ENCODE data around the gene DENND1A. TPM values are rescaled to one million over a fixed set of nuclear protein-coding genes. Genes with fewer than 3 reads are reported as not detected.
"Not testable (repeated sequence)": the region's sequence is repeated elsewhere in the genome, so short reads cannot be mapped to it uniquely, and the experiment has no call there.

Gene DENND1A
- total RNA-seq, 4 donors from 2014 or later, result 19.2 to 26.9 (median 24.0) TPM

DNA sequence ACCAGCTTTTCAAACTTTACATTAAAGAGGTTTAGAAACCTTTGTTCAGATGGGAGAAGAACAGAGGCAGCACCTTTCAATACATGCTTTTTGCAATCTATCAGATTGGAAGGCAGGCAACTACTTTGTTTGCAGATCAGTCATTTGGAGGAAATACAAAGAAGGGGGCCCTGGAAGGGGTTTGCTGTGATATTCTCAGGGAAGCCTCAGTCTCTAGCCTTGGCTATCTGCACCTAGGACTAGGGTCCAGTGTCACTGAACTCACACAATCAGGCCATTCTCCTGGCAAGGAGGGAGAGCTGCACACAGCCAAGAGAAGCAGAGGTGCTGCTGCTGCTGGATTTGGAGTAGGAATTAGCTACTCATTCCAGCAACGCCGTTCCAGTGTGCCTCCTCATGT lies 494.5 kb downstream of the DENND1A start:
- H3K4me1 ChIP-seq, result no peaks in the 10 kb centered on the region
- no peak for TF ChIP-seq EP300 (IDR thresholded peaks at IDR 0.05)
- TF ChIP-seq POLR2AphosphoS5 (IDR thresholded peaks at IDR 0.05), result no peak
- TF ChIP-seq CTCF (IDR thresholded peaks at IDR 0.05), result no peak
- no peak for TF ChIP-seq POLR2A (IDR thresholded peaks at IDR 0.05; ENCODE audit: low read depth)
- H3K27me3 ChIP-seq, result no peaks in the 10 kb centered on the region
- H3K36me3 ChIP-seq, result peaks cover 27 to 87% (median 70%) of the 10 kb centered on the region in 4 donors
- intact Hi-C loops (cut with DNase I), result no loop called here
- H3K9me3 ChIP-seq, result no peaks in the 10 kb centered on the region
- H3K4me3 ChIP-seq, result no peak overlapping the region
- H3K27ac ChIP-seq (replicated peaks in 1 of 4), result no peak overlapping the region
- 82% methylated on average over 2 of the region's 2 CpGs for WGBS
- DNase-seq (ENCODE audit: extremely low spot score), result no peak

DNA sequence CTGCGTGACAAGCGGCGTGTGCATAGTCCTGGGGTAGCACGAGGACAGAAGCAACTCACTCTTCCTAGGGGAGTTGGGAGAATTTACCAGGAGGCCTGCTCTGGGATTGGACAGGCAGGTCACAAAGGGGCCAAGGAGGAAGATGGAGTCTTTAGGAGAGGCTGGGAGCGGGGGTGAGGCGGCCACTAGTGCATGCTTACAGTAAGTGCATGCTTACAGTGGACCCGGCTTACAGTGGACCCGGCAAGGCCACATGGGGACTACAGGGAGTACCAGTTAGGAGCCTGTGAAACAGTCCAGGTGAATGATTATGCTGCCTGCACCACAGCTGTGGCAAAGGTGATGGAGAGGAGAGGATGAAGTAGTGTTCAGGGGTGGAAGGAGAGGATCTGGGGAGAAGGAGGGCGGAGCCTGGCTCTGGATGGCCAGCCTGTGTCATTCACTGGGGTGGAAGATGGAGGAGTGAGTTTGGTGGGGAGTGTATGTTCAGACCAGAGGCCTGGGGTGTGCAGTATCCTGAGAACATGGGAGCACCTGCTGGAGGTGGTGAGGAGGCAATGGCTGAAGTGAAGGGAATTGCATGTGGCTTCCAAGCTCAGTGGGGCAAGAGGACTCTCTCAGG lies 495.2 kb downstream of the DENND1A start:
- DNase-seq (ENCODE audit: extremely low spot score), result no peak
- no peak overlapping the region for H3K4me3 ChIP-seq
- intact Hi-C loops (cut with DNase I), result no loop called here
- H3K27me3 ChIP-seq, result no peaks in the 10 kb centered on the region
- no peak for TF ChIP-seq POLR2A (IDR thresholded peaks at IDR 0.05; ENCODE audit: low read depth)
- no peak for TF ChIP-seq POLR2AphosphoS5 (IDR thresholded peaks at IDR 0.05)
- no peak for TF ChIP-seq CTCF (IDR thresholded peaks at IDR 0.05)
- no peak for TF ChIP-seq EP300 (IDR thresholded peaks at IDR 0.05)
- no peak overlapping the region for H3K27ac ChIP-seq (replicated peaks in 1 of 4)
- WGBS, result 97% methylated on average over 9 of the region's 9 CpGs
- no peaks in the 10 kb centered on the region for H3K9me3 ChIP-seq
- H3K4me1 ChIP-seq, result no peaks in the 10 kb centered on the region
- H3K36me3 ChIP-seq, result peaks cover 27 to 84% (median 69%) of the 10 kb centered on the region in 4 donors

DNA sequence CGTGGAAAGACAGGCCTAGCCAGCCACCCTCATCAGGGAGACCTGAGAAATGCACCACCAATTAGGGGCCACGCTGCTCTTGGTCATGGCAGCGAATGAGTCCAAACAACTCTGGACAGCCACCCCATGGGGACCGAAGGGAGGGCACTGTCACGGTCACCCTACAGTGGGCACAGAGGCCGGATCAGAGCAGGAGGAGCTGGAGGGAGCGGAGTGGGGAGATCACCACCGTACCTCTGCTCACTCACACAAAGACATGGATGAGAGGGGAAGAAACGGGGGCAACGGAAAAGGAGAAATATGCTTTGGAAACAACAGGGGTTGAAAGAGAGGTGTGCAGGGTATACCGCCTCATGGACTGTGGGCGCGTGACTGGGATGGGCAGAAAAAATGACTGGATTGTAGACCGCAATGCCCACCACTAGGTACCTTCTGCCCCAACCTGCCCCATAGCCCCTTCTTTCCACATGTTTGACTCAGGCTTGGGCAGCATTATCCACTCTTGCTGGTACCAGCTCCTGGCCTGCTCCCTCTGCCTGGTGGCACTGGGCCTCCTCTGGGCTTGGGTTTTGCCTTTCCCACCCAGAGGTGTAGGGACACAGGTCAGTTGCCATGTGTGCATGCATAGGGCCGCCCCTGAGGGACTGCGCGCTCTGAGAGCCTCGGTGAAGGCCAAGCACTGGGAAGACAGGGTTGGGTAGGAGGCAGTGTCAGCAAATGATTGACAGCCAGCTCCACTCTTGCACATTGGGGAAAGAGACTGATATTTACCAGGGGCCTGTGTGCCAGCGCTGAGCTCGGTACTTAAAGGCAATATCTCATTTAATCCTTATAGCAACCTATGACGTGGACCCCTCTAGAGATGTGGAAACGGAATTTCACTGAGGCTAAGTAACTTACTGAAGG lies 497.3 kb downstream of the DENND1A start:
- no peaks in the 10 kb centered on the region for H3K27me3 ChIP-seq
- no peak overlapping the region for H3K4me3 ChIP-seq
- intact Hi-C loops (cut with DNase I), result no loop called here
- WGBS, result 98% methylated on average over 21 of the region's 22 CpGs
- TF ChIP-seq EP300 (IDR thresholded peaks at IDR 0.05) (no peak), POLR2A (IDR thresholded peaks at IDR 0.05; ENCODE audit: low read depth) (no peak), POLR2AphosphoS5 (IDR thresholded peaks at IDR 0.05) (no peak), CTCF (IDR thresholded peaks at IDR 0.05) (no peak)
- no peaks in the 10 kb centered on the region for H3K4me1 ChIP-seq
- peaks cover 0 to 6% (median 0%) of the 10 kb centered on the region in 4 donors for H3K9me3 ChIP-seq
- no peak overlapping the region for H3K27ac ChIP-seq (replicated peaks in 1 of 4)
- no peak for DNase-seq (ENCODE audit: extremely low spot score)
- peaks cover 13 to 74% (median 54%) of the 10 kb centered on the region in 4 donors for H3K36me3 ChIP-seq

DNA sequence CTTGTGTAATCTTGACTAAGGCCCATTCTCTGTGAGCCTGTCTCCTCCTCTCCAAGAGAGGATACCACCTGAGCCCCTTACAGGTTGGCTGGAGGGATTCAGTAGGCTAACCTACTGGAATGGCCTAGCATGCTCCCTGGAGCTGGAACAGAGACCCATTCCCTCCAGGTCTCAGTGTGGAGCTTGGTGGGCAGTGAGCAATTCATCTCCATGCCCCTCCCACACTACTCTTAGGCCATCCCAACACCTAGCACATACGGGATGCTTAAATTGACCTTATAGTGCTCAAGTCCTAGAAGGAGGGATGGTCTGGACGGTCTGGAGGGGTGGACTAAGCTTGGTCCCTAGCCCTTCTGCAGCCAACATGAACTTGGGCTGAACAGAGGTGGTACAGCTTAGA lies 498.3 kb downstream of the DENND1A start:
- 89% methylated on average over 2 of the region's 2 CpGs for WGBS
- Histone ChIP-seq H3K27me3 (no peaks in the 10 kb centered on the region), H3K27ac (replicated peaks in 1 of 4) (no peak overlapping the region), H3K4me3 (no peak overlapping the region), H3K9me3 (peaks cover 0 to 6% (median 0%) of the 10 kb centered on the region in 4 donors), H3K4me1 (no peaks in the 10 kb centered on the region), H3K36me3 (peaks cover 4 to 75% (median 48%) of the 10 kb centered on the region in 4 donors)
- TF ChIP-seq EP300 (IDR thresholded peaks at IDR 0.05) (no peak), CTCF (IDR thresholded peaks at IDR 0.05) (no peak), POLR2A (IDR thresholded peaks at IDR 0.05; ENCODE audit: low read depth) (no peak), POLR2AphosphoS5 (IDR thresholded peaks at IDR 0.05) (no peak)
- DNase-seq (ENCODE audit: extremely low spot score), result no peak
- intact Hi-C loops (cut with DNase I), result no loop called here

GRCh38 chr9:123428450-123428849 lies 501.5 kb downstream of the DENND1A start:
- H3K4me1 ChIP-seq; H3K4me3 ChIP-seq; H3K9me3 ChIP-seq; H3K27ac ChIP-seq (replicated peaks in 1 of 4); DNase-seq (ENCODE audit: extremely low spot score); H3K27me3 ChIP-seq; intact Hi-C loops (cut with DNase I): not testable (repeated sequence)
- WGBS, result 83% methylated on average over 1 of the region's 1 CpG
- H3K36me3 ChIP-seq, result peaks cover 12 to 63% (median 37%) of the 10 kb centered on the region in 4 donors
